AG09319 (cell line): ENCODE data around the gene ZFX.

ENCODE experiments used
- DNase-seq: peaks from one replicate; pipeline ENCODE4 v3.0.0-alpha.2; 2010; ENCODE audit warnings: low read depth; ENCODE audit errors: extremely low read depth
- TF ChIP-seq, protein P1 (sequence below): IDR thresholded peaks from 2 replicates; pipeline ENCODE4 v1.5.1; 2011; ENCODE audit warnings: low read depth, mild to moderate bottlenecking, inconsistent platforms, low read length, moderate library complexity

The ZFX gene

DNA sequence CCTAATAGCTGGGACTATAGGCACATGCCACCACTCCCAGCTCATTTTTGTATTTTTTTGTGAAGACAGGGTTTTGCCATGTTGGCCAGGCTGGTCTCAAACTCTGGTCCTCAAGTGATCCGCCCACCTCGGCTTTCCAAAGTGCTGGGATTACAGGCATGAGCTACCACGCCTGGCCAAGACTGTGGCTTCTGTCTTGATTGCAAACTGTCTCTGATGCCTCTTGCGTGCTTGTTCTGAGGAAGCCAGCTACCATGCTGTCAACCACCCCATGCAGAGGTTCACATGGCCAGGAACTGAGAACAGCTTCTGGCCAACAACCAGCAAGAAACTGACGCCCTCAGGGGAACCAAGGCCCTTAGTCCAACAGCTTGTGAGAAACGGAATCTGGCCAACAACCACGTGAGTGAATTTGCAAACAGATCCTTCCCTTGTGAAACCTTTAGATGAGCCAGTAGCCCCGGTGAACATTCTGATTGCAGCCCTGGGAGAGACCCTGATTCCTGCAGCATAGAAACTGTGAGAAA is 93.2 kb downstream of the ZFX start:
- TF ChIP-seq, protein P1, sequence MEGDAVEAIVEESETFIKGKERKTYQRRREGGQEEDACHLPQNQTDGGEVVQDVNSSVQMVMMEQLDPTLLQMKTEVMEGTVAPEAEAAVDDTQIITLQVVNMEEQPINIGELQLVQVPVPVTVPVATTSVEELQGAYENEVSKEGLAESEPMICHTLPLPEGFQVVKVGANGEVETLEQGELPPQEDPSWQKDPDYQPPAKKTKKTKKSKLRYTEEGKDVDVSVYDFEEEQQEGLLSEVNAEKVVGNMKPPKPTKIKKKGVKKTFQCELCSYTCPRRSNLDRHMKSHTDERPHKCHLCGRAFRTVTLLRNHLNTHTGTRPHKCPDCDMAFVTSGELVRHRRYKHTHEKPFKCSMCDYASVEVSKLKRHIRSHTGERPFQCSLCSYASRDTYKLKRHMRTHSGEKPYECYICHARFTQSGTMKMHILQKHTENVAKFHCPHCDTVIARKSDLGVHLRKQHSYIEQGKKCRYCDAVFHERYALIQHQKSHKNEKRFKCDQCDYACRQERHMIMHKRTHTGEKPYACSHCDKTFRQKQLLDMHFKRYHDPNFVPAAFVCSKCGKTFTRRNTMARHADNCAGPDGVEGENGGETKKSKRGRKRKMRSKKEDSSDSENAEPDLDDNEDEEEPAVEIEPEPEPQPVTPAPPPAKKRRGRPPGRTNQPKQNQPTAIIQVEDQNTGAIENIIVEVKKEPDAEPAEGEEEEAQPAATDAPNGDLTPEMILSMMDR = no peak
- peak; percentile 97 for DNase-seq

DNA sequence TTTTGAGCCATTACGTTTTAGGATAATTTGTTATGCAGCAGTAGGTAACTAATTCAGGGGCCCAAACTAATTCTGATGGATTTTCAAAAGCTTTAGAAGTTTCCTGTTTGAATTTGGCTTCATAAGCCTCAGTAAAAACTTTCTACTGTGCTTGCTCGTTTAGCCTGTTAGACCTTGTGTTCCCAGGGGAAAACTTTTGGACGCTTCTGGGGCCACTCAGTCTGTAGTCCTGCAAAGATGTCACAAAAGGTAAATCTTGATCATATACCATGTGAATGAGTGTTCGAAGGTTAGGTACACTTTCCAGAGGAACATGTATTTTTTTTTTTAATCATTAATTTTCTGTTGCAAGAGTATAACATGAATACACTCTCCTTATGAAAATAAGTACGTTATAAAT is 93.7 kb downstream of the ZFX start:
- TF ChIP-seq, protein P1 = no peak
- no peak for DNase-seq

DNA sequence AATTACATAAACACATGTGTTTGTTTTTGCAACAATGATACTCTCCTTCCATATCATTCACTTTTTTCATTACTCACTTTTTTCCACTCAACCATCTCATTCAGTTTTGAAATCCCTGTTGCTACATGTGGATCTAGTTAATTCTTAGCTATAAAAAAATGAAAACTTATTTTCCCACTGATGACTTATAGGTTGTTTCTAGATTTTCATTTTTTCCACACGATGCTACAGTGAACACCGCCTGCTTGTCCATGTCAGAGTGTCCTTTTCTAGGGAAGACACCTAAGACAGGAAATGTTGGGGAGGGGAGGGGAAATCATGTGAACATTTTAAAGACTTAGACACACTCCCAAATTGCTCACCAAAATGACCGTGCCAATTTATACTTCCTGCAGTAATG is 94.2 kb downstream of the ZFX start:
- TF ChIP-seq, protein P1 = no peak
- peak; percentile 67 for DNase-seq

DNA sequence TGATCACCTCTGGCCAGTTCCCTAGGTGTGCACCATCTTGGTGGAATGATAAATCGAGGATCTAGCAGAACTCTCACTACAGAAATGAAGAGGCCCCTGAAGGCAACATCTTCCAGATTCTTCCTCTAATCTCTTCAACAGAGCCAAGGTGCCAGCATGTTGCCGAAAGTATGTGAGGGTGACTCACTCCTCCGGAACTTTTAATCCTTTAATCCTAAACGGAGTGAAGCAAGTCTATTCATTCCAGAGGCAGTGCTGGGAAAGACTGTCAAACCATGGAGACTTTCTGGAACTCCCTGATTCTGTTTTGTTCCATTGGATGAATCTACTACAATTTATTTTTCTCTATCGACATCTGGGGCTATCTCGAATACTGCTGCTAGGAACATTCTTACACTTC is 95.7 kb downstream of the ZFX start:
- DNase-seq = peak; percentile 52
- TF ChIP-seq, protein P1 = no peak

DNA sequence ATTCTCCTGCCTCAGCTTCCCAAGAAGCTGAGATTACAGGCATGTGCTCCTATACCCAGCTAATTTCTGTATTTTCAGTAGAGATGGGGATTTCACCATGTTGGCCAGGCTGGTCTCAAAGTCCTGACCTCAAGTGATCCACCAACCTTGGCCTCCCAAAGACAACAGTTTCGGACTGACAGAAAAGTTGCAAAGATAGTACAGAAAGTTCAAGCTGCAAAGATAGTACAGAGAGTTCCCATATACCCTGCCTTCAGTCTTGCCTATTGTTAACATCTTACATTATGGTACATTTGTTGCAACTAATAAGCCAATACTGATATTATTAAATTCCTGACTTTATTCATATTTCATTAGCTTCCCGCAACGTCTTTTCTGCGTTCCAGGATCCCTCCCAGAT is 98.5 kb downstream of the ZFX start:
- TF ChIP-seq, protein P1 = no peak
- DNase-seq = no peak

DNA sequence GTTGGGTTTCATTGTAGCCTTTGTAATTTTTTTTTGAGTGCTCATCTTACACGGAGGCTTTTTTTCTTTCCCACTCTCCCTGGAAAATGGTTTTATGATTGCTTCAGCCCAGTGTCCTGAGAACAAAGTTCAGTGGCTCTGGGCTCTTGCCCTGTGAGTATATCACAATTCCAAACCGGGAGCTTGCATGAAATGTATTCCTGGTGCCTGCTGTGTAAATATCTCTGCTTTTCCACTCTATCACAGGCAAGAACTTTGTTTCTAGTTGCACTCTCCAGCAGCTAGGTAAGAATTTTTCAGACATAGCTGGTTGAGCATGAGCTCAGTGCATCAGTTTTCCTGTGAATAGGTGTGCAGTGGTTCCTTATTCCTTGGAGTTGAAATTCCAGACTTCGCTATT is 103.5 kb downstream of the ZFX start:
- TF ChIP-seq, protein P1 = no peak
- DNase-seq = no peak

DNA sequence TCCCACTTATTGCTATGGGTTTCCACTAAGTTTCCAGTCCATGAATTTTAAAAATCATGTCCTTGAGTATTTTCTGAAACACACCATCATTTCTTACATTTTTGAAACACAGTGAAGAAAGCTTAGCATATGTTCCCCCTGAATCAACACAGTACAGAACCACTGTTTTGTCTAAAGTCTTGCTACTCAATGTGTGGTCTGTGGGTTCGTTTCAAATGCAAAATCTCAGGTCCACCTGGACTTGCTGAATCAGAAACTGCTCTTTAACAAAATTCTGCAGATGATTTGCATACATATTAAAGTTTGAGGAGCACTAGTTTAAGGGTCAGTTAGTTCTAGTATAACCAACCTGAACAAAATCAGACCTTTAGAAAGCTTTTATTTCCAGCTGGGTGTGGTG is 103.9 kb downstream of the ZFX start:
- TF ChIP-seq, protein P1 = no peak
- DNase-seq = no peak
